K562 (cell line): ENCODE measurements around the gene APBA2. TPM values are rescaled to one million over a fixed set of nuclear protein-coding genes. Genes with fewer than 3 reads are reported as not detected.
A peak's percentile ranks its signal among the peaks of the same experiment; 100 is the strongest.

Source experiments
- ATAC-seq: fragments of 200-7000 bp; cut with Tn5 transposase; 3 replicates; pipeline ENCODE4 v1.9.1; 2020; ENCODE audit warnings: moderate library complexity
- BruUV-seq: library from RNA; stranded (reverse); fragments of 400-500 nt; replicated peaks from 2 replicates; lab custom pipeline; 2021; lab: Mats Ljungman, UMichigan
- CTCF ChIA-PET: fragments of 300-600 bp; formaldehyde crosslinking; extraction: SDS; loops from one replicate; lab custom pipeline; 2021; ENCODE audit warnings: low intra/inter-chr PET ratio; lab: Yijun Ruan, JAX
- POLR2A ChIA-PET: fragments of 300-600, 350-650 bp; sonication (Branson Sonifier 250); formaldehyde crosslinking; extraction: SDS; loops from one replicate; lab custom pipeline; 2021; ENCODE audit warnings: antibody characterized with exemption, inconsistent platforms; lab: Yijun Ruan, JAX
- DNase-seq, 4 experiments: peaks; one replicate each; pipeline versions ENCODE4 v3.0.0 to v3.0.0-alpha.2; 2011 to 2018; ENCODE audit warnings: low spot score in 3 of 4, mixed read lengths in 3 of 4; ENCODE audit errors: extremely low read depth in 1 of 4
- FAIRE-seq: peaks from 2 replicates; lab custom pipeline; 2011; peaks lifted over from hg19 to GRCh38; lab: Jason Lieb, UNC
- H2AFZ ChIP-seq: 2 replicates; pipeline ENCODE4 v1.6.0; 2011; ENCODE audit warnings: low read depth, low read length, control low read depth, inconsistent platforms
- H3K27ac ChIP-seq: fragments of 200-600 bp; 3 replicates; pipeline ENCODE4 v1.8.0; 2011; ENCODE audit warnings: low read depth, mild to moderate bottlenecking, control low read depth, inconsistent platforms, low read length, moderate library complexity, mixed read lengths; ENCODE audit errors: extremely low read depth
- H3K27me3 ChIP-seq, 2 experiments: fragments of 300-600 bp in 1 of 2; 2 replicates in 1 of 2; 3 replicates in 1 of 2; pipeline versions ENCODE4 v1.6.0 to v1.8.0; 2011; ENCODE audit warnings: inconsistent platforms in 2 of 2, low read length in 2 of 2, mild to moderate bottlenecking in 1 of 2, mixed read lengths in 1 of 2, moderate library complexity in 1 of 2; ENCODE audit not compliant: control insufficient read depth in 2 of 2, insufficient read depth in 2 of 2
- H3K36me3 ChIP-seq: fragments of 300-600 bp; 3 replicates; pipeline ENCODE4 v1.8.0; 2011; ENCODE audit warnings: mild to moderate bottlenecking, low read length, inconsistent platforms; ENCODE audit not compliant: control insufficient read depth, insufficient read depth
- H3K4me1 ChIP-seq, 2 experiments: fragments of 200-600 bp in 1 of 2; replicated peaks in 1 of 2; 2 replicates in 1 of 2; 3 replicates in 1 of 2; pipeline versions ENCODE4 v1.5.1 to v1.8.0; 2011; ENCODE audit warnings: inconsistent platforms in 2 of 2, low read length in 2 of 2, mild to moderate bottlenecking in 1 of 2, mixed read lengths in 1 of 2, moderate library complexity in 1 of 2; ENCODE audit not compliant: control insufficient read depth in 2 of 2, insufficient read depth in 2 of 2
- H3K4me2 ChIP-seq: 2 replicates; pipeline ENCODE4 v1.6.1; 2011; ENCODE audit warnings: low read length, control low read depth, inconsistent platforms, mixed read lengths; ENCODE audit not compliant: insufficient read depth
- H3K4me3 ChIP-seq: fragments of 200-600 bp; sonication (generic), shearing (Covaris generic); 2 replicates; pipeline ENCODE4 v1.5.1; 2016; ENCODE audit warnings: control low read depth, inconsistent platforms
- H3K79me2 ChIP-seq: fragments of 200-600 bp; 3 replicates; pipeline ENCODE4 v1.8.0; 2011; ENCODE audit warnings: low read length, inconsistent platforms; ENCODE audit not compliant: control insufficient read depth, insufficient read depth
- H3K9ac ChIP-seq, 2 experiments: 2 replicates each; pipeline versions ENCODE4 v1.6.0 to v1.6.1; 2011; ENCODE audit warnings: low read depth in 2 of 2, low read length in 2 of 2, control low read depth in 1 of 2, inconsistent platforms in 1 of 2, mild to moderate bottlenecking in 1 of 2, mixed read lengths in 1 of 2; ENCODE audit not compliant: insufficient read depth in 1 of 2
- H3K9me1 ChIP-seq: one replicate; pipeline ENCODE4 v1.6.0; 2011; ENCODE audit warnings: inconsistent platforms, mild to moderate bottlenecking, low read length, moderate library complexity; ENCODE audit not compliant: control insufficient read depth, insufficient read depth
- H3K9me3 ChIP-seq: replicated peaks from 2 replicates; pipeline ENCODE4 v1.5.1; 2011; ENCODE audit warnings: low read depth, low read length, inconsistent platforms; ENCODE audit not compliant: control insufficient read depth, insufficient read depth
- H4K20me1 ChIP-seq: replicated peaks from 2 replicates; pipeline ENCODE4 v1.6.1; 2011; ENCODE audit warnings: low read length, inconsistent platforms, mixed read lengths; ENCODE audit not compliant: control insufficient read depth, insufficient read depth
- ARID1B ChIP-seq: fragments of 450-650 bp; IDR thresholded peaks from 2 replicates; pipeline ENCODE4 v1.6.1; 2016; ENCODE audit warnings: antibody characterized with exemption, mild to moderate bottlenecking, inconsistent platforms
- CBX8 ChIP-seq: fragments of 200-600 bp; sonication (generic); IDR thresholded peaks from 2 replicates; pipeline ENCODE4 v1.6.1; 2012; ENCODE audit warnings: borderline replicate concordance, mixed run types, low read depth, mild to moderate bottlenecking, moderate library complexity, mixed read lengths, low read length, control low read depth, inconsistent platforms; ENCODE audit not compliant: poor library complexity, severe bottlenecking; ENCODE audit errors: extremely low read depth
- CCAR2 ChIP-seq: fragments of 200-400 bp; formaldehyde crosslinking; IDR thresholded peaks from 2 replicates; pipeline ENCODE4 v1.6.1; 2017; ENCODE audit warnings: mild to moderate bottlenecking, low read depth, low read length
- DEAF1 ChIP-seq: fragments of 450-650 bp; formaldehyde crosslinking; IDR thresholded peaks from 2 replicates; pipeline ENCODE4 v1.4.0; 2020; ENCODE audit warnings: mild to moderate bottlenecking, moderate library complexity
- FOS ChIP-seq: IDR thresholded peaks from 3 replicates; pipeline ENCODE4 v1.6.1; 2011; ENCODE audit not compliant: insufficient read length; ENCODE audit errors: extremely low read depth
- FOXP1 ChIP-seq: sonication (generic); formaldehyde crosslinking; IDR thresholded peaks from 2 replicates; pipeline ENCODE4 v1.8.0; 2022; ENCODE audit warnings: mild to moderate bottlenecking, missing genetic modification reagents
- L3MBTL2 ChIP-seq: fragments of 450-650 bp; IDR thresholded peaks from 2 replicates; pipeline ENCODE4 v1.6.1; 2016; ENCODE audit warnings: mild to moderate bottlenecking, moderate library complexity
- MCM3 ChIP-seq: fragments of 450-650 bp; IDR thresholded peaks from 2 replicates; pipeline ENCODE4 v1.6.1; 2016
- RNF219 ChIP-seq: fragments of 250-450 bp; sonication (Bioruptor Pico); IDR thresholded peaks from 2 replicates; pipeline ENCODE4 v1.5.0; 2022; ENCODE audit warnings: mild to moderate bottlenecking
- TCF7L2 ChIP-seq: fragments of 150-350 bp; IDR thresholded peaks from 2 replicates; pipeline ENCODE4 v1.6.1; 2016; ENCODE audit warnings: low read depth, mild to moderate bottlenecking, low read length, moderate library complexity
- TGIF2 ChIP-seq: sonication (generic); formaldehyde crosslinking; IDR thresholded peaks from 2 replicates; pipeline ENCODE4 v1.8.1; 2022; ENCODE audit warnings: mild to moderate bottlenecking, missing genetic modification reagents, moderate library complexity
- TSC22D4 ChIP-seq: fragments of 450-650 bp; IDR thresholded peaks from 2 replicates; pipeline ENCODE4 v1.6.1; 2016; ENCODE audit warnings: missing genetic modification characterization, missing biosample characterization, control low read depth
- ZEB2 ChIP-seq: fragments of 450-650 bp; IDR thresholded peaks from 2 replicates; pipeline ENCODE4 v1.6.1; 2016
- ZNF316 ChIP-seq: fragments of 450-650 bp; IDR thresholded peaks from 2 replicates; pipeline ENCODE4 v1.6.1; 2016
- ZNF76 ChIP-seq: fragments of 250-450 bp; sonication (Bioruptor Pico); IDR thresholded peaks from 2 replicates; pipeline ENCODE4 v1.4.0; 2020; ENCODE audit warnings: mild to moderate bottlenecking, moderate library complexity, borderline replicate concordance
- WGBS: fragments of 100-300 bp; shearing (Covaris generic); methylation state at CpG from one replicate; pipeline ENCODE4 v1.1.6; 2016; ENCODE audit warnings: low coverage, mixed read lengths; ENCODE audit not compliant: insufficient coverage; ENCODE audit errors: missing lambda C conversion rate; 5-methylcytosine and 5-hydroxymethylcytosine counted together
- in situ Hi-C: fragments of 300-500 bp; cut with MboI; formaldehyde crosslinking; loops from 4 replicates; pipeline ENCODE4 v1.15.0; 2018; ENCODE audit warnings: inconsistent platforms, mixed read lengths
- intact Hi-C: fragments of 100-400 bp; cut with micrococcal nuclease; formaldehyde crosslinking; loops from 2 replicates; pipeline ENCODE4 v1.14.2; 2022
- polyA plus RNA-seq, 8 experiments: library from polyadenylated mRNA; depleted of rRNA in 4 of 8; stranded (reverse) in 5 of 8; unstranded in 3 of 8; fragments of >200 nt; fragmentation: Nextera tagmentation in 2 of 8; fragmentation: Illumina TruSeq in 1 of 8; extraction: Ambion mirVana in 2 of 8; extraction: Trizol in 1 of 8; gene quantifications; 2 replicates each; pipeline versions ENCODE4 v1.2.1 to v1.2.3, GENCODE V29; 2011 to 2014; ENCODE audit warnings: inconsistent platforms in 1 of 8, missing spikeins in 1 of 8
- total RNA-seq, 7 experiments: library from RNA; depleted of rRNA in 6 of 7; stranded (reverse); fragments of >200 nt in 6 of 7; fragmentation: Illumina TruSeq in 2 of 7; extraction: Trizol in 2 of 7; gene quantifications; 2 replicates each; pipeline versions ENCODE4 v1.2.1 to v1.2.3, GENCODE V29; 2011 to 2021; ENCODE audit warnings: low replicate concordance in 1 of 7

Gene APBA2
- total and polyA plus RNA-seq, 9 of the 15 experiments (the other 6 are each of a cell fraction or from before 2014, with no cell fraction given), result 0.24 to 40.9 (median 25.2) TPM

- no peak for TF ChIP-seq ARID1B
- no peak for TF ChIP-seq FOXP1 (CRISPR knock-in tag)
- no peak for TF ChIP-seq TGIF2 (CRISPR knock-in tag)
- TF ChIP-seq DEAF1 (CRISPR knock-in tag), result no peak
- no peak for TF ChIP-seq ZNF316
- TF ChIP-seq CCAR2, result no peak
- TF ChIP-seq TSC22D4 (tag), result no peak
Measured at GRCh38 chr15:29109762-29110161, 224.0 kb downstream of the APBA2 start (continued).

- H3K79me2 ChIP-seq, result no peaks in the 10 kb centered on the region
- no peak overlapping the region for H3K27ac ChIP-seq
- no peak overlapping the region for H3K4me2 ChIP-seq
- WGBS, result 42% methylated on average over 5 of the region's 5 CpGs
- H3K9ac ChIP-seq, result peak overlapping the region in 1 of 2 experiments; percentile 26; a peak in 1 of 4 replicates
- CTCF ChIA-PET, result no interaction called here
- H3K9me1 ChIP-seq, result no peaks in the 10 kb centered on the region
- no peaks in the 10 kb centered on the region for H4K20me1 ChIP-seq
- no TSS peak for BruUV-seq
- FAIRE-seq, result no peak
- H3K4me3 ChIP-seq, result no peak overlapping the region
- no peaks in the 10 kb centered on the region for H3K27me3 ChIP-seq
- no peak overlapping the region for H2AFZ ChIP-seq
- H3K4me1 ChIP-seq, result peaks cover 0 to 27% of the 10 kb centered on the region in 2 experiments; a peak in 3 of 5 replicates
- DNase-seq, result no peak
- in situ Hi-C loops (no loop called here), intact Hi-C loops (no loop called here)
- POLR2A ChIA-PET, result interaction anchor here (0.7 to 1.0 kb wide), 2 partner anchors 8 to 1894 kb away, joined by 3 read pairs; no protein-coding TSS in a partner anchor
- H3K9me3 ChIP-seq, result no peaks in the 10 kb centered on the region
- ATAC-seq, result no peak
- peaks cover 15% of the 10 kb centered on the region; the same call in 1 of the 3 replicates for H3K36me3 ChIP-seq
- no peak for TF ChIP-seq ZEB2
- no peak for TF ChIP-seq L3MBTL2
- no peak for TF ChIP-seq TCF7L2
- TF ChIP-seq RNF219 (CRISPR knock-in tag), result no peak
- no peak for TF ChIP-seq FOS
- TF ChIP-seq ZNF76 (CRISPR knock-in tag), result no peak
- TF ChIP-seq MCM3, result no peak
- no peak for TF ChIP-seq CBX8
Measured at GRCh38 chr15:29110176-29110575, 224.4 kb downstream of the APBA2 start.
